HL-60 (cell line): ENCODE data around the gene AFTPH.

Experiments
- GABPA ChIP-seq: IDR thresholded peaks from 2 replicates; pipeline ENCODE4 v1.6.1; 2012; ENCODE audit warnings: low read depth
- POLR2AphosphoS5 ChIP-seq: IDR thresholded peaks from 2 replicates; pipeline ENCODE4 v1.6.1; 2012; ENCODE audit warnings: low read depth
- TF ChIP-seq, protein P1 (sequence below): IDR thresholded peaks from one replicate; pipeline ENCODE4 v1.5.1; 2011; ENCODE audit warnings: low read length, control low read depth, inconsistent platforms; ENCODE audit not compliant: insufficient read depth
- TF ChIP-seq, protein P2 (sequence below): IDR thresholded peaks from 2 replicates; pipeline ENCODE4 v1.6.1; 2012; ENCODE audit warnings: low read depth; ENCODE audit not compliant: insufficient replicate concordance

DNA sequence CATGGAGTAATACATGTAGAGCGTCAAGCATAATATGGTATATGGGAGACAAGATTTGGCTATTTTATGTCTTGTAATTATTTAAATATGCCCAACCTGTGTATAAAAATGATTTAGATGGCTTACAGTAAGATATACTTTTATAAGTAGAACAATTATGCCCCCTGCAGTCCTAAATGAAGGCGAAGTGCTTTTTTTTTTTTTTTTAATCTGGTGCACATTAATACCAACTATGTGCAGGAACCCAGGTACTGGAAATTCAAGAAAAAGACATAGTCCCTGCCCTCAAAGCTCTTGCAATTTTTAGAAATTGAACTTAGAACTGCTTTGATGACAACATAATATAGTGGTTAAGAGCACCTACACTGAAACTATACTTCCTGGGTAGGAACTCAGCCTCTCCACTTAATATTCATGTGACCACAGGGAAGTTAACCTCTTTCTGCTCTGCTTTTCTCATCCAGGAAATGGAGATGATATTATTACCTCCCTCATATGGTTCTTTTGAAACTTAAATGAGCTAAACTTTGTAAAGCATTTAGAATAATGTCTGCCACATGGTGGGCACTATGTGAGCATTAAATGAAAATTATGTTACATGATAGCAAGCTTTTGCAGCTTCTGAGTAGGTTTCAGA, 38.1 kb downstream of the AFTPH start:
- TF ChIP-seq, protein P1, sequence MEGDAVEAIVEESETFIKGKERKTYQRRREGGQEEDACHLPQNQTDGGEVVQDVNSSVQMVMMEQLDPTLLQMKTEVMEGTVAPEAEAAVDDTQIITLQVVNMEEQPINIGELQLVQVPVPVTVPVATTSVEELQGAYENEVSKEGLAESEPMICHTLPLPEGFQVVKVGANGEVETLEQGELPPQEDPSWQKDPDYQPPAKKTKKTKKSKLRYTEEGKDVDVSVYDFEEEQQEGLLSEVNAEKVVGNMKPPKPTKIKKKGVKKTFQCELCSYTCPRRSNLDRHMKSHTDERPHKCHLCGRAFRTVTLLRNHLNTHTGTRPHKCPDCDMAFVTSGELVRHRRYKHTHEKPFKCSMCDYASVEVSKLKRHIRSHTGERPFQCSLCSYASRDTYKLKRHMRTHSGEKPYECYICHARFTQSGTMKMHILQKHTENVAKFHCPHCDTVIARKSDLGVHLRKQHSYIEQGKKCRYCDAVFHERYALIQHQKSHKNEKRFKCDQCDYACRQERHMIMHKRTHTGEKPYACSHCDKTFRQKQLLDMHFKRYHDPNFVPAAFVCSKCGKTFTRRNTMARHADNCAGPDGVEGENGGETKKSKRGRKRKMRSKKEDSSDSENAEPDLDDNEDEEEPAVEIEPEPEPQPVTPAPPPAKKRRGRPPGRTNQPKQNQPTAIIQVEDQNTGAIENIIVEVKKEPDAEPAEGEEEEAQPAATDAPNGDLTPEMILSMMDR = no peak
- TF ChIP-seq POLR2AphosphoS5 (no peak), GABPA (no peak)
- TF ChIP-seq, protein P2, sequence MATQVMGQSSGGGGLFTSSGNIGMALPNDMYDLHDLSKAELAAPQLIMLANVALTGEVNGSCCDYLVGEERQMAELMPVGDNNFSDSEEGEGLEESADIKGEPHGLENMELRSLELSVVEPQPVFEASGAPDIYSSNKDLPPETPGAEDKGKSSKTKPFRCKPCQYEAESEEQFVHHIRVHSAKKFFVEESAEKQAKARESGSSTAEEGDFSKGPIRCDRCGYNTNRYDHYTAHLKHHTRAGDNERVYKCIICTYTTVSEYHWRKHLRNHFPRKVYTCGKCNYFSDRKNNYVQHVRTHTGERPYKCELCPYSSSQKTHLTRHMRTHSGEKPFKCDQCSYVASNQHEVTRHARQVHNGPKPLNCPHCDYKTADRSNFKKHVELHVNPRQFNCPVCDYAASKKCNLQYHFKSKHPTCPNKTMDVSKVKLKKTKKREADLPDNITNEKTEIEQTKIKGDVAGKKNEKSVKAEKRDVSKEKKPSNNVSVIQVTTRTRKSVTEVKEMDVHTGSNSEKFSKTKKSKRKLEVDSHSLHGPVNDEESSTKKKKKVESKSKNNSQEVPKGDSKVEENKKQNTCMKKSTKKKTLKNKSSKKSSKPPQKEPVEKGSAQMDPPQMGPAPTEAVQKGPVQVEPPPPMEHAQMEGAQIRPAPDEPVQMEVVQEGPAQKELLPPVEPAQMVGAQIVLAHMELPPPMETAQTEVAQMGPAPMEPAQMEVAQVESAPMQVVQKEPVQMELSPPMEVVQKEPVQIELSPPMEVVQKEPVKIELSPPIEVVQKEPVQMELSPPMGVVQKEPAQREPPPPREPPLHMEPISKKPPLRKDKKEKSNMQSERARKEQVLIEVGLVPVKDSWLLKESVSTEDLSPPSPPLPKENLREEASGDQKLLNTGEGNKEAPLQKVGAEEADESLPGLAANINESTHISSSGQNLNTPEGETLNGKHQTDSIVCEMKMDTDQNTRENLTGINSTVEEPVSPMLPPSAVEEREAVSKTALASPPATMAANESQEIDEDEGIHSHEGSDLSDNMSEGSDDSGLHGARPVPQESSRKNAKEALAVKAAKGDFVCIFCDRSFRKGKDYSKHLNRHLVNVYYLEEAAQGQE = no peak
